ENCODE data around the gene SAP30L. TPM values are rescaled to one million over a fixed set of nuclear protein-coding genes. Genes with fewer than 3 reads are reported as not detected.

The SAP30L gene
- total RNA-seq, 1 experiment from 2014 or later, result 32.5 TPM

- TF ChIP-seq, protein P1, sequence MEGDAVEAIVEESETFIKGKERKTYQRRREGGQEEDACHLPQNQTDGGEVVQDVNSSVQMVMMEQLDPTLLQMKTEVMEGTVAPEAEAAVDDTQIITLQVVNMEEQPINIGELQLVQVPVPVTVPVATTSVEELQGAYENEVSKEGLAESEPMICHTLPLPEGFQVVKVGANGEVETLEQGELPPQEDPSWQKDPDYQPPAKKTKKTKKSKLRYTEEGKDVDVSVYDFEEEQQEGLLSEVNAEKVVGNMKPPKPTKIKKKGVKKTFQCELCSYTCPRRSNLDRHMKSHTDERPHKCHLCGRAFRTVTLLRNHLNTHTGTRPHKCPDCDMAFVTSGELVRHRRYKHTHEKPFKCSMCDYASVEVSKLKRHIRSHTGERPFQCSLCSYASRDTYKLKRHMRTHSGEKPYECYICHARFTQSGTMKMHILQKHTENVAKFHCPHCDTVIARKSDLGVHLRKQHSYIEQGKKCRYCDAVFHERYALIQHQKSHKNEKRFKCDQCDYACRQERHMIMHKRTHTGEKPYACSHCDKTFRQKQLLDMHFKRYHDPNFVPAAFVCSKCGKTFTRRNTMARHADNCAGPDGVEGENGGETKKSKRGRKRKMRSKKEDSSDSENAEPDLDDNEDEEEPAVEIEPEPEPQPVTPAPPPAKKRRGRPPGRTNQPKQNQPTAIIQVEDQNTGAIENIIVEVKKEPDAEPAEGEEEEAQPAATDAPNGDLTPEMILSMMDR (IDR thresholded peaks at IDR 0.05; ENCODE audit: insufficient read depth in 1 of 2, low read depth in 1 of 2, low read length in 1 of 2, severe bottlenecking in 1 of 2, unreplicated experiment in 1 of 2), result no peak
- H3K36me3 ChIP-seq (ENCODE audit: control insufficient read depth, insufficient read depth, low read length), result no peaks in the 10 kb centered on the region
- ChIA-PET POLR2A (no interaction called here), CTCF (no interaction called here)
- no peaks in the 10 kb centered on the region for H3K9me3 ChIP-seq
- Mint-ChIP-seq H3K27me3 (ENCODE audit: insufficient read depth, unreplicated experiment) (no peaks in the 10 kb centered on the region), H3K4me3 (ENCODE audit: unreplicated experiment) (no peak overlapping the region), H3K4me1 (ENCODE audit: low read depth, unreplicated experiment) (no peaks in the 10 kb centered on the region), H3K9me3 (ENCODE audit: unreplicated experiment) (no peaks in the 10 kb centered on the region), H3K27ac (ENCODE audit: unreplicated experiment) (no peak overlapping the region), H3K36me3 (ENCODE audit: insufficient read depth, unreplicated experiment) (peaks cover 4% of the 10 kb centered on the region)
- intact Hi-C loops (cut with micrococcal nuclease; ENCODE audit: unreplicated experiment), result no loop called here
- H3K4me1 ChIP-seq, result no peaks in the 10 kb centered on the region
- H3K27me3 ChIP-seq (replicated peaks; ENCODE audit: control insufficient read depth, insufficient read depth, low read length), result no peaks in the 10 kb centered on the region
- H3K4me3 ChIP-seq (ENCODE audit: low read depth, low read length), result no peak overlapping the region
- DNase-seq, result no peak
- no TSS peak for BruUV-seq (replicated peaks)
Observed at GRCh38 chr5:154430961-154431630, 14.7 kb upstream of the SAP30L start.

DNA sequence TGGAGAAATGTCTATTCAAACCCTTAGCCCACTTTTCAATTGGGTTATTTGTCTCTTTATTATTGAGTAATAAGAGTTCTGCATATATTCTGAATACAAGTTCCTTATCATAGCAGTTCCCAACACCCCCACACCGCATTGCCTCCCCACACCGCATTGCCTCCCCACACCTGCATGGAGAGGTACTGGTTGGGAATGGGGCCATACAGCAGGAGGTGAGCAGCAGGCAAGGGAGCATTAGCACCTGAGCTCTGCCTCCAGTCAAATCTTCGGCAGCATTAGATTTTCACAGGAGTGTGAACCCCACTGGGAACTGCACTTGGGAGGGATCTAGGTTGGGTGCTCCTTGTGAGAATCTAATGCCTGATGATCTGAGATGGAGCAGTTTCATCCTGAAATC, 10.6 kb upstream of the SAP30L start:
- intact Hi-C loops (cut with micrococcal nuclease; ENCODE audit: unreplicated experiment), result no loop called here
- no TSS peak for BruUV-seq (replicated peaks)
- Mint-ChIP-seq H3K27ac (ENCODE audit: unreplicated experiment) (no peak overlapping the region), H3K9me3 (ENCODE audit: unreplicated experiment) (peaks cover 10% of the 10 kb centered on the region), H3K36me3 (ENCODE audit: insufficient read depth, unreplicated experiment) (peaks cover 19% of the 10 kb centered on the region), H3K4me3 (ENCODE audit: unreplicated experiment) (no peak overlapping the region), H3K27me3 (ENCODE audit: insufficient read depth, unreplicated experiment) (no peaks in the 10 kb centered on the region), H3K4me1 (ENCODE audit: low read depth, unreplicated experiment) (no peaks in the 10 kb centered on the region)
- ChIA-PET POLR2A (no interaction called here), CTCF (no interaction called here)
- H3K27me3 ChIP-seq (replicated peaks; ENCODE audit: control insufficient read depth, insufficient read depth, low read length), result no peaks in the 10 kb centered on the region
- no peak overlapping the region for H3K4me3 ChIP-seq (ENCODE audit: low read depth, low read length)
- H3K36me3 ChIP-seq (ENCODE audit: control insufficient read depth, insufficient read depth, low read length), result 0 out of 2 replicates have a peak, but pooled peaks cover 3% of the 10 kb centered on the region
- TF ChIP-seq, protein P1 (IDR thresholded peaks at IDR 0.05; ENCODE audit: insufficient read depth in 1 of 2, low read depth in 1 of 2, low read length in 1 of 2, severe bottlenecking in 1 of 2, unreplicated experiment in 1 of 2), result no peak
- no peaks in the 10 kb centered on the region for H3K9me3 ChIP-seq
- DNase-seq, result no peak
- H3K4me1 ChIP-seq, result no peaks in the 10 kb centered on the region

GRCh38 chr5:154437281-154437965, 8.4 kb upstream of the SAP30L start:
- intact Hi-C loops (cut with micrococcal nuclease; ENCODE audit: unreplicated experiment), result no loop called here
- CTCF ChIA-PET, result no interaction called here
- POLR2A ChIA-PET, result no interaction called here

More at GRCh38 chr5:154437281-154437965, 8.4 kb upstream of the SAP30L start:
- peaks cover 10% of the 10 kb centered on the region for H3K9me3 Mint-ChIP-seq (ENCODE audit: unreplicated experiment)
- no peak overlapping the region for H3K4me3 Mint-ChIP-seq (ENCODE audit: unreplicated experiment)
- Histone ChIP-seq H3K4me1 (no peaks in the 10 kb centered on the region), H3K27me3 (replicated peaks; ENCODE audit: control insufficient read depth, insufficient read depth, low read length) (no peaks in the 10 kb centered on the region), H3K36me3 (ENCODE audit: control insufficient read depth, insufficient read depth, low read length) (peaks cover 3% of the 10 kb centered on the region; the same call in 1 of the 2 replicates), H3K4me3 (ENCODE audit: low read depth, low read length) (no peak overlapping the region), H3K9me3 (no peaks in the 10 kb centered on the region)
- TF ChIP-seq, protein P1 (IDR thresholded peaks at IDR 0.05; ENCODE audit: insufficient read depth in 1 of 2, low read depth in 1 of 2, low read length in 1 of 2, severe bottlenecking in 1 of 2, unreplicated experiment in 1 of 2), result no peak
- DNase-seq, result no peak
- peaks cover 26% of the 10 kb centered on the region for H3K36me3 Mint-ChIP-seq (ENCODE audit: insufficient read depth, unreplicated experiment)
- H3K27me3 Mint-ChIP-seq (ENCODE audit: insufficient read depth, unreplicated experiment), result no peaks in the 10 kb centered on the region
- no peak overlapping the region for H3K27ac Mint-ChIP-seq (ENCODE audit: unreplicated experiment)
- H3K4me1 Mint-ChIP-seq (ENCODE audit: low read depth, unreplicated experiment), result no peaks in the 10 kb centered on the region
- BruUV-seq (replicated peaks), result no TSS peak

Measured in Caco-2 (cell line).